ENCODE results near the gene RLN3.
"Not testable (repeated sequence)": the region's sequence is repeated elsewhere in the genome, so short reads cannot be mapped to it uniquely, and the experiment has no call there.

The RLN3 gene

GRCh38 chr19:13995017-13995728, 32.8 kb upstream of the RLN3 start:
- DNase-seq (ENCODE audit: low read depth) = no peak

GRCh38 chr19:13995878-13996765, 31.8 kb upstream of the RLN3 start:
- DNase-seq (ENCODE audit: low read depth) = no peak

DNA sequence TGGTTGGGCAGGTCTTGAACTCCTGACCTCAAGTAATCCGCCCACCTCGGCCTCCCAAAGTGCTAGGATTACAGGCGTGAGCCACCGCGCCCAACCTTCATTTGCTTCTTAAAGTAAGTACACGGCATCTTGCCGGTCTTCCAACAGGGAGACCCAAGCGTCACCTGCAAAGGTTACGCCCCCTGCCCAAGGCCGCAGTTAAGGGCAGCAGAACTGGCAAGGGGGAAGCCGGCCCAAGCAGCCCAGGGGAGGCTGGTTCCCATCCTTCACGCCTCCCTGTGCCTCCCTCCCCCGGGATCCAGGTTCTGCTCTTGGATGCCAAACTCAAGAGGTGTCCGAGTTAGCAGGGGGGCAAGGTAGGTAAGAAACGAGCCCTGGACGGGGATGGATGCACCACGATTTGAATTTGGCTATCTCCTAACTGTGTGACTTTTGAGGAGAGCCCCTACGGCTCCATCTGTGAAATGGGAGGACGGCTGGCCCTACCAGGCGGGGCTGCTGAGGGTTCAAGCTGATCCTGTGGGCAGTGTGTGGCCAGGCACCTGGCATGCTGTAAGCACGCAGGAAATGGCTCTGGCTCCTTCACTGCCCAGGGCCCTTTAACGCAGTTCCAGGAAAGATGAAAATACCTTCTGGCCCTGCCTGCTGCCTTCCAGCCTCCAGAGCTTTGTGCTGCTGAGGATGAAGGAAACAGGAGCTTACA, 30.9 kb upstream of the RLN3 start:
- DNase-seq (ENCODE audit: low read depth) = no peak

GRCh38 chr19:13997631-13997962, 30.4 kb upstream of the RLN3 start:
- no peak for DNase-seq (ENCODE audit: low read depth)

- DNase-seq (ENCODE audit: low read depth) = no peak
These were observed 29.5 kb upstream of the RLN3 start for GRCh38 chr19:13998426-13998825.

- DNase-seq (ENCODE audit: low read depth) = no peak
These were observed 28.9 kb upstream of the RLN3 start for GRCh38 chr19:13999085-13999484.

DNA sequence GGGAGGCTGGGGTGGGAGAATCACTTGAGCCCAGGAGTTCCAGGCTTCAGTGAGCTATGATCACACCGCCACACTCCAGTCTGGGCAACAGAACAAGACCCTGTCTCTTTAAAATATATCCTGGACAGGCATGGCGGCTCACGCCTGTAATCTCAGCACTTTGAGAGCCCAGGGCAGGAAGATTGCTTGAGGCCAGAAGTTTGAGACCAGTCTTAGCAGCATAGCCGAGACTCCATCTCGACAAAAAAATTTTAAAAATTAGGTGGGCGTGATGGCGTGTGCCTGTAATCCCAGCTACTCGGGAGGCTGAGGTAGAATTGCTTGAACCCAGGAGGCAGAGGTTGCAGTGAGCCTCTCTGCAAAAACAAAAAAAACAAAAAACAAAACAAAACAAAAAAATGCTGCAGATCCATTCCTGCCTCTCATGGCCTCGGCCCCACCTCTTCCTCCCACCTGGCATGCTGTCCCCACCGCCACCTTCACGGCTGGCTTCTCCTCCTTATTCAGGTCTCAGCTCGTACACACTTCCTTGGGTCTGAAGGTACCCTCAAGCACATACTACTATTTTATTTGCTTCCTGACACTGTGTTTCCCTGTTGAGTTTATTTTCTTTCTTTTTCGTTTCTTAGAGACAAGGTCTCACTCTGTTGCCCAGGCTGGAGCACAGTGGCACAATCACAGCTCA, 27.1 kb upstream of the RLN3 start:
- DNase-seq (ENCODE audit: low read depth) = no peak

DNA sequence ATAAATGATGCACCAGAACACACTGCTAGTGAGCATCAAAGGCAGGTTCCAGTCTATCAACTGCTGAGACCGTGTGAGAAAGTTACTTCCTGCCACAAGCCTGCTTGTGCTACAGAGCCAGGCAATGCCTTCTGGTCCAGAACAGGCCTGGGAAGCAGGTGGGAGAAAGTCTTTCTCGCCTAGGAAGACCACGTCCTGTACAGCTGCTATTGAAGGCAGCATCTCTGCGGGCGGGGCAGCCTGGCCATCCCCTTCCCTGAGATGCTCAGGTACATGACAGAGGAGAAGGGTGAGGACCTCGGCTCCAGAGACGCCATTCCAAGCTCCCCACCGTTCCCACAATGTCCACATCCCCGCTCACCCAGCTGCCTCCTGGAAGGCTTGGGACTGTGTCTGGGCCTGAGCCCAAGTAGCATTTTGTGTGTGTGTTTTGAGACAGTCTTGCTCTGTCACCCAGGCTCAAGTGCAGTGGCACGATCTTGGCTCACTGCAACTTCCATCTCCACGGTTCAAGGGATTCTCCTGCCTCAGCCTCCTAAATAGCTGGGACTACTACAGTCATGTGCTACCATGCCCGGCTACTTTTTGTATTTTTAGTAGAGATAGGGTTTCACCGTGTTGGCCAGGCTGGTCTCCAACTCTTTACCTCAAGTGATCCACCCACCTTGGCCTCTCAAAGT, 25.2 kb upstream of the RLN3 start:
- DNase-seq (ENCODE audit: low read depth) = no peak

DNA sequence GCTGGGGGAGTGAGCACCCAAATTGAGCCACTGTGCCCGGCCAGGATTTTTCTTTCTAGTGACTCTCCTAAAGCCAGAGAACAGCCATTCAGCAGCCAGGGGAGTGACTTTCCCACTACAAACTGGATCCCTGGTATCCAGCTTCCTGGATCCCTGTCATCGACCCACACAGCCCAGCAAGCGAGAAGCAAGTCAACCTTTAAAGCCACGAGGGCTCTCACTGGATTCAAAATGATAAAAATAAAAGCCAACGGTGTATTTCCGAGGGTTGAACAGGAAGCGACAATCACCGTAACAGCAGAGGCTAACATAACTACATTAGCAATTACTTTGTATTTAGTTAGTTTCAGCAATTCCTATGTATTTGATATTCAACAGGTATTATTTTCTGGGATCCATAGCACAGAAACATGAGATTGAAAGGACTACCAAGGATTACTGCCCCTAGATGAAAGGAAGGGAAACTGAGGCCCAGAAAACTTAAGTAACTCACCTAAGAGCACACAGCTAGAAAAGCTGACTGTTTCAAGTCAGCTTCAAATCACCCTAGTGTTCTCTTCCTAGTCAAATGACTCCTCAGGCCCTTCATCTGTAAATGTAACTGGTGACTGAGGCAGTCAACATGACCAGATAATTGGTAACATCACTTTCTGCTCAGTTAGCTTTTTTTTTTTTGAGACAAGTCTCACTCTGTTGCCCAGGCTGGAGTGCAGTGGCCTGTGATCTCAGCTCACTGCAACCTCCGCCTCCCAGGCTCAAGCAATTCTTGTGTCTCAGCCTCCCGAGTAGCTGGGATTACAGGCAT, 24.5 kb upstream of the RLN3 start:
- DNase-seq (ENCODE audit: low read depth) = no peak

GRCh38 chr19:14004619-14005348, 23.2 kb upstream of the RLN3 start:
- DNase-seq (ENCODE audit: low read depth) = no peak

DNA sequence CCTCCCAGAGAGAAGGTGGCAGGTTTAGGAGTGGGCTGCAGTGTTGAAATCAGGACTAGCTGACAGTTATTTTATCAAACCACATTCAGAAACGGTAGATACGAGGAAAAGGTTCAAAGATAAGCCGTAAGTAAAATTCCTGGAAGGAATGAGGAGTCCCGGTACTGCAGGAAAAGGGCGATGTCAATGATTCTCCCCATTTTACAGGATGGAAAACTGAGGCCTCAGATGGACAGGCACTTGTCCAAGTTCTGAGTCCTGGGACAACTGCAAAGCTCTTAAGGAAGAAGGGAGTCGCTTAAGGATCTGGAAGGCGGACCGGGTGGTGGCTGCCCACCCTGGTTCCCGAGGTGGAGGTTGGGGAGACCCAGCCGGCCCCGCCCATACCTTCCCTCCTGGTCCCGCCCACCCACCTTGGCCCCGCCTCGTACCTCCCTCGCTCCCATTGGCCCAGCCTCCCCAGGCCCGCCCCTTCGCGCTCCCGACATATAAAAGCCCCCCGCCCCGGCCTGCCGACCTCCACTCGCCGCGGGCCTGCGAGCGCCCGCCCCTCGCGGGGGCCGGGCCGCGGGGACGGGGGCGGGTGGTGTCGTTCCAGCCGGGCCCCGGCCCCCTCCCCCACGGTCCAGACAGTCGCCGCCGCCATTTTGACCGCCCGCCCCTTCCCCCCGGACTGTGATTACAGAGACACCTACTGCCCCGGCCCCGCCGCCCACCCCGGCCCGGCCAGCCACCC, 22.4 kb upstream of the RLN3 start:
- peak; percentile 77 for DNase-seq (ENCODE audit: low read depth)

DNA sequence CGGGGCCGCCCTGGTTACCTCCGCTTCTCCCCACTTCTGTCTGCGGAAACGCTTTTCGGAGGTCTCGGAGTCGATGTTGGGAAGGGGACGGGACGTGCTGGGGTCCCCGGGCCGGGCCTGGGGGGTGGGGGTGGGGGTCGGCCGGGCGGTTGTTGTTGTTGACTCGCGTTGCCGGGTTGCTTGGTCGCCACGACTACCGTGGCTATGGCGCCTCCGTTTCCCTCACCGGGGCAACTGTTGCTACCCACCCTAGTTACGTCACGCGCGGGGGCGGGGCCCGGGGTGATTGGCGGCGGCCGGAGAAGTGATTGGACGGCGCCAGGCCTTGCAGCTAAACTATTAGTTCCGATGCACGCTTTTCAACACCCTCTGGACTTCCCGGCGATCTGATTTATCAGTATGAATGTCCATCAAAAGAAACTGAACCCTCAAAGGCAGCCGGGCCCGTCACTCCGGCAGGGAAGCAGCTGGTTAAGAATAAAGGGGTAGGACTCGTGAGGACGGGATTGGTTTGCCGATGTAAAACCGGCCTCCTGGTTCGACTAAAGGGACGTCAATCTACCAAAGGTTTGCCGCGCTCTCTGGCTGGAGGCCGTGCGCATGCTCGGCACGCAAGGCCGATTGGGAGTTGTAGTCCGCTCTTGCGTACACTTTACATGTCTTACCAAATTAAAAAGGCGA, 21.7 kb upstream of the RLN3 start, which contains the start of gene RFX1:
RFX1 (minus strand) TSS at position 236 of the 681 bp plus-strand sequence. CDS start 12,477 bp downstream, outside the sequence.
- DNase-seq (ENCODE audit: low read depth) = peak; percentile 100

- DNase-seq (ENCODE audit: low read depth) = peak; percentile 30
These were observed 21.0 kb upstream of the RLN3 start for GRCh38 chr19:14006766-14007562.

DNA sequence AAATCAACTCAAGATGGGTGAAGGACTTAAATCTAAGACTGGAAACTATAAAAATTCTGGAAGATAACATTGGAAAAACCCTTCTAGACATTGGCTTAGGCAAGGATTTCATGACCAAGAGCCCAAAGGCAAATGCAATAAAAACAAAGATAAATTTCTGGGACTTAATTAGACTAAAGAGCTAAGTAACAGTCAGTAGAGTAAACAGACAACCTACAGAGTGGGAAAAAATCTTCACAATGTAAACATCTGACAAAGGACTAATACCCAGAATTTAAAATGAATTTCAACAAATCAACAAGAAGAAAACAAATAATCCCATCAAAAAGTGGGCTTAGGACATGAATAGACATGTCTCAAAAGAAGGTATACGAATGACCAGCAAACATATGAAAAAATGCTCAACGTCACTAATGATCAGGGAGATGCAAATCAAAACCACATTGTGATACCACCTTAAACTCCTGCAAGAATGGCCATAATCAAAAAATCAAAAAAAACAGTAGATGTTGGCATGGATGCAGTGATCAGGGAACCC, 15.5 kb upstream of the RLN3 start:
- DNase-seq (ENCODE audit: low read depth) = no peak

DNA sequence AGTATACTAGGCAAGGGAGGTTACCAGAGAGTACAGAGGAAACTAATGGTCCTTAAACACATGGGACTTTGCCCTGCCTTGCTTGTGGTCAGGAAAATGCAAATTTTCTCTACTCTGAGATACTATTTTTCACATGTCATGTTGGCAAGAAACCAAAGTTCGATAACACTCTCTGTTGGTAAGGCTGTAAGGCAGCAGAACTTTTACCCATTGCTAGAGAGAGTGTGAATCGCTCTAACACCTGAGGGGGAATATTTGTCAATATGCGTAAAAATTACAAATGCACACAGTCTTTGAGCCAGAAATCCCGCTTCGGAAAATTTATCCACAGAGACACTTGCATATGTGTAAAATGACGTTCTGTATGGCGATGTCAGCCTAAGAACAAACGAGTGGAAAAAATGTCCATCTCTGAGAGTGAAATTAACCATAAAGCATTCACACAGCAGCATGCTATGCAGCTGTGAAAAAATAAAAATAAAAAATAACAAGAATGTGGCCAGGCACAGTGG, 12.4 kb upstream of the RLN3 start:
- DNase-seq (ENCODE audit: low read depth) = no peak

- DNase-seq (ENCODE audit: low read depth) = no peak
These were observed 8.8 kb upstream of the RLN3 start for GRCh38 chr19:14019100-14019499.

- DNase-seq (ENCODE audit: low read depth) = not testable (repeated sequence)
These were observed 8.2 kb upstream of the RLN3 start for GRCh38 chr19:14019739-14020138.

Data from amniotic epithelial cell (primary cell).